ENCODE results near the gene LINC00632.

DNA sequence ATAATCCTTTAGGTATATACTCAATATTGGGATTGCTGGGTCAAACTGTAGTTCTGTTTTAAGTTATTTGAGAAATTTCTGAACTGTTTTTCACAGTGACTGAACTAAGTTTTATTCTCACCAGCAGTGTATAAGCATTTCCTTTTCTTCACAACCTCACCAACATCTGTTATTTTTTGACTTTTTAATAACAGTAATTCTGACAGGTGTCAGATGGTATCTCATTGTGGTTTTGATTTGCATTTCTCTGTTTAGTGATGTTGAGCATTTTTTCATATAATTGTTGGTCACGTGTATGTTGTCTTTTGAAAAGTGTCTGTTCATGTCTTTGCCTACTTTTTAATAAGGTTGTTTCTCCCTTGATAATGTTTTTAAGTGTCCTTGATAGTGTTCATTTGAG is 112.6 kb downstream of the LINC00632 start:
- TF ChIP-seq, protein P1, sequence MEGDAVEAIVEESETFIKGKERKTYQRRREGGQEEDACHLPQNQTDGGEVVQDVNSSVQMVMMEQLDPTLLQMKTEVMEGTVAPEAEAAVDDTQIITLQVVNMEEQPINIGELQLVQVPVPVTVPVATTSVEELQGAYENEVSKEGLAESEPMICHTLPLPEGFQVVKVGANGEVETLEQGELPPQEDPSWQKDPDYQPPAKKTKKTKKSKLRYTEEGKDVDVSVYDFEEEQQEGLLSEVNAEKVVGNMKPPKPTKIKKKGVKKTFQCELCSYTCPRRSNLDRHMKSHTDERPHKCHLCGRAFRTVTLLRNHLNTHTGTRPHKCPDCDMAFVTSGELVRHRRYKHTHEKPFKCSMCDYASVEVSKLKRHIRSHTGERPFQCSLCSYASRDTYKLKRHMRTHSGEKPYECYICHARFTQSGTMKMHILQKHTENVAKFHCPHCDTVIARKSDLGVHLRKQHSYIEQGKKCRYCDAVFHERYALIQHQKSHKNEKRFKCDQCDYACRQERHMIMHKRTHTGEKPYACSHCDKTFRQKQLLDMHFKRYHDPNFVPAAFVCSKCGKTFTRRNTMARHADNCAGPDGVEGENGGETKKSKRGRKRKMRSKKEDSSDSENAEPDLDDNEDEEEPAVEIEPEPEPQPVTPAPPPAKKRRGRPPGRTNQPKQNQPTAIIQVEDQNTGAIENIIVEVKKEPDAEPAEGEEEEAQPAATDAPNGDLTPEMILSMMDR (IDR thresholded peaks at IDR 0.05): no peak
- no peak for TF ChIP-seq POLR2AphosphoS5 (IDR thresholded peaks at IDR 0.05)
- TF ChIP-seq POLR2A (IDR thresholded peaks at IDR 0.05): no peak

Data from breast epithelium (tissue), 3 donors.